Measurements from ENCODE around the gene ING1.

- TF ChIP-seq CTCF (conservative IDR thresholded peaks at IDR 0.05; ENCODE audit: low read depth, low read length): no peak
- TF ChIP-seq EZH2 (IDR thresholded peaks at IDR 0.05; ENCODE audit: low read length, unreplicated experiment): no peak
- no peak for TF ChIP-seq EZH2phosphoT487 (IDR thresholded peaks at IDR 0.05; ENCODE audit: borderline replicate concordance, low read length)
Measured at GRCh38 chr13:110664041-110664440, 49.5 kb upstream of the ING1 start.
